DMS 273 treated with DMSO at 0.1 percent for 48 hours (cell line): Measurements from ENCODE around the gene CWC22.
A peak's percentile ranks its signal among the peaks of the same experiment; 100 is the strongest.
"Not testable (repeated sequence)": the region's sequence is repeated elsewhere in the genome, so short reads cannot be mapped to it uniquely, and the experiment has no call there.

Experiments used
- DNase-seq: peaks from one replicate; lab custom pipeline; 2025; lab: John Stamatoyannopoulos, UW

The CWC22 gene

GRCh38 chr2:180003073-180003472, 4.0 kb downstream of the CWC22 start:
- DNase-seq: no peak

DNA sequence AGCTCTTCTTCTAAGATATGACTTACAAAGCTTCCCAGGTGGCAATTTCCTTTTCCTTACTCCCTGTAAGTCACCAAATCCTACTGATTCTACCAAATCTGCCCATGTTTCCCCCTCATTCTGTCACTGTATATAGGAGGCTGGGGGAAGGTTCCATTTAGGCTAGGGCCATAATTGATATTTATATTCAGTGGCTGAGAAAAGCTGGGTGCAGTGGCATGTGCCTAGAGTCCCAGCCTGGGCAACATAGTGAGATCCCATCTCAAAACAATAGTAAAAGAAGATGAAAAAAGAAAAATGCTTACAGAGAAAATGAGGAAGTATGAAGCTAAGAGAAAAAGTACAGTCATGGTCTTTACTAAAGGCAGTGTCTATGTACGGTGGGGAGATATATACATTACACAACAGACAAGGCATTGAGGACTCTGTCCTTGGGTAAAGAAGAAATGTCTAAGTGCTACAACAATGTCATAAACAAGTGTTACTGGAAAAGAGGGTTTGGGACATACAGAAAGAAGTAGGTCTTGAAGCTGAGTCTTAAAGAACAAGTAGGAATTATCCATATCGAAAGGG, 4.8 kb downstream of the CWC22 start:
- DNase-seq: no peak

DNA sequence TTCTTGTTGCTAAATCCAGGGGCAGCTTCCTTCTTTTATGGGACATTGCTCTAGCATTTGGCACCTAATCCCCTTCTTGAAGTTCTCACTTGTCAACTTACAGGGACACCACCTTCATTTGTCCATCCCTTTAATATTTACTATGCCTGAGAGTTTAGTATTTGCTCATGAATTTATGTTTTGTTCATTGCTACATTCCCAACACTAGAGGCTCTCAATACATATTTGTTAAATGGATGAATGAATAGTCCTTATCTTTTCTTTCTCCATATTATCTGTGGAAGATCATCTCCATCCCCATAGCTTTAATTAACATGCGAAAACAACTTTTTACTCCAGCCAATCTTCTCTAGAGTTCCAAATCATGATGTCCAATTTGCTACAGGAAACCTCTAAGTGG, 5.4 kb downstream of the CWC22 start:
- DNase-seq: no peak

DNA sequence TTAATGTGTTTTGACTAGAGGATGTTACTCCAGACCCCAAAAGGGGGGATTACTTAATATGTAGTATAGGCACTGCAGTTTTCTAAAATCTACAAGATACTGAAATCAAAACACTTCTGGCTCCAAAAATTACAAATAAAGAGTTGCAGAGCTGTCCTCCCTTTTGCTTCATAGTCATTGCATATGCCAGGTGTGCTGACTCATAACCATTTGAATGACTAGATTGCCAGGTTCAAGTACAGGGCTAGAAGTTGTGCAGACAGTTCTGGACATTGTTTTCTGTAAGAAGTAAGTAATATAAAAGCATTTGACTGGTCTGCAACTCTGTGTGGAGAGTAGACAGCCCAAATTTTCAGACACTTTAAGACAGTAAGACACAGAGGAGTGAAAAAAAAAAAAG, 6.7 kb downstream of the CWC22 start:
- no peak for DNase-seq

DNA sequence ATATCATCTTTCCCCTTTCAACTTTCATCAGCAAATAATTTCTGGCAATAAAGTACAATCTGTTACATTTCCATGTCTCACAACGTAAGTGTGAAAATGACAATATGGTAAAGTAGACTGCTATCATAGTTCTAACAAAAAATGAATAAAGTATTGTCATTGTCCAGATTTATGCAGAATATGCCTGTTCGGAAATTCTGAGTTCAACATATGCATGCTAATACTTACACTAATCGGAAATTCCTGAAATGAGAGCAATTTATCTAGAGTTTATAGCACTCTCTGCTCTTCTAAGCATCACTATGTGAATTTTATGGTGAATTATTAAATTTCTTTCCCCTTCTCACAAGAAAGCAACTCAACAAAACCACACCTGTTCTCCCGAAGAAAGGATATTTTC, 8.1 kb downstream of the CWC22 start:
- DNase-seq: no peak

DNA sequence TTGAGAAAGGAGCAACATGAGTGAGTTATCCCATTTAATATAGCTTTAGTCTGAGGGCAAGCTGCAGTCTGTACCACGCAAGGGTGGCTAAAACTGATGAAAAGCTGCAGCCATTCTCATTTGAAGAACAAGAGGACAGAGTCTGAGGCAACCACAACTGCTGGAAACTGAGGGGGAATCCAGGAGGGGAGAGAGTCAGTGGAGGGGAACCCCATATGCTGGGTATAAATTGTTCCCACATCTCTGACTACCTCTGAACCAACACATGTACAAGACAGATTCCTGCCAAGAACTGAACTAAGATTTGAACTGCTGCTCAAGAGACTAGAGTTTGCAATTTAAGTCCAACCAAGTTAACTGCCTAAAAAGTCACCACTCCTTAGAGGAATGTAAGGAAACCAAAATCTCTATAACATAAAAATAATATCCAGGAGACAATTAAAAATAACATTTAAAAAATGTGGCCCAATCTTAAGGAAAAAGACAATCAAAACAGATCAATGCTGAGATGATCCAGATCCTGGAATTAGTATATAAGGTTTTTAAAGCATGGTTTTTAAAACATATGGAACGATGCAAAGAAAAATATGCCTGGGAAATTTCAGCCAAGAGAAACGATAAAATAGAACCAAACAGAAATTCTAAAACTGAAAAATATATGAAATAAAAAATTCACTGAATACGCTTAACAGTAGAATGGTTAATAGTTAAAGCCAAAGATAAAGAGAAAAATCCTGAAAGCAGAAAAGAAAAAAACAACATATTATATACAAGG, 11.2 kb downstream of the CWC22 start:
- no peak for DNase-seq

DNA sequence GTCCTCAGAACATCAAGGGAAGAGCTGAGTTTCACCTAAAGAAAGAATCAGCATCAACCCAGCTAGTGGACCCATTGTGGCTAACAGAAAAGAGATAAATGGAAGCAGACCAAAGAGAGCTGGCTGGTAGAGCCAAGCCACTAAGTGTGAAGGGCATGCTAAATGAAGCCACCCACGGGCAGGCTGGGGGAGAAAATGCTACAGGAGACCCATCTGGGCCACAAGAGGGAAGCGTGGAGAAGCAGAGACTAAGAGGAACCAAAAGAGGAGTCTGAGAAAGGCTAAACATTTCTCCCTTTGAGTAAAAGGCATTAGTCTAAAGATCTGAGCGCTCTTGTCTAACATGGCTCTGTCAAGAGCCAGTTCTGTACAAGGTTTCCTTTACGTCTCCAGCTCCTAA, 15.8 kb downstream of the CWC22 start:
- DNase-seq: no peak

DNA sequence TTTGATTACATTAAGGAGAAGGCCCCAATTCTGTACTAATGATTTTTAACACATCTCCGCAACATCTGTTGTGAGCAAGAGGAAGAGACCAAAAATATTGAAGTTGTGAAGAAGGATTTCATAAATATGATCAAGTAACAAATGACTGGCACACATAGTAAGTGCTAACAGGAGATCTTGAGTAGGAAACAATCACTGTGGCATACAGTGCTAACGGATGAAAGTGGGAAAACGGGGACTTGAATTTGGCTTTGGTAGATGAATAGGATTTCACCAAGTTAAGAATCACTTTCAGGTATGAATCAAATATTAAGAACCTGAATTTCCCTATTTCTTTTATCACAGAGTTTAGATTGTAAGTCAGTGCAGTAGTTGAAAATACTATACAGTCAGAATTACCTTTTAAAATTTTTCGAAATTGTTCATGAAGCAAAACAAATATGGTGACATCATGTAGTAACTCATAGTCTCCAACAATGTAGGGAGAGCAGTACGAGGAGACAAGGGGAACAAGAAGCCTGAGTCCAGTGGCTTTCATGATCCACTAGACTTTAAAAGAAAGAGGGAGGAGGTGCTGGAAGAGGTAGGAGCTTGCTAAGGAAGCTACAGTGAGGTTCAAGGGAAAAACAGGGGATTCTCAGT, 16.3 kb downstream of the CWC22 start:
- DNase-seq: no peak

- DNase-seq: no peak
Measured at GRCh38 chr2:179987916-179988315, 19.2 kb downstream of the CWC22 start.

DNA sequence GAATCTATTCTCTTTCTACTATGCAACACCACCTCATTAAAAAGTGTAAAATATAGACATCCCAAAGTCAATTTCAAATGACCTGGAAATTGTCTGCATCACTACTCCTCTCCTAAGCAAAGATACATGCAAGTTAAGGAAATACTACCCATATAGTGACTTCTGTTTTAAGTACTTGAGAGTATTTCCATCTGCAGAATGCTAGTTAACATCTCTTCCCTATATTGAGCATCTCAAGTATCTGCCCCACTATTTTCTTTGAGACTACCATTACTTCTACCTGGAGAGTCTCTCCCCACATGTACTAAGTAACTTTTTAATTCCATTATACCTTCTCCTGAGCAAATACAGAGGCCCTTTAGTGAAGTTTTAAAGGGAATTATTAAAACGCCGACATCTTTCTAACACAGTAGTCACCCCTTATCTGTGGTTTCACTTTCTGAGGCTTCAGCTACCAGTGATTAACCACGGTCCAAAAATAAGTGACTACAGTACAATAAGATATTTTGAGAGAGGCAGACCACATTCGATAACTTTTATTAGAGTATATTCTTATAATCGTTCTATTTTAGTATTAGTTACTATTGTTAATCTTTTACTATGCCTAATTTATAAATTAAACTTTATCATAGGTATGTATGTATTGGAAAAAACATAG, 21.8 kb downstream of the CWC22 start:
- no peak for DNase-seq

- peak; percentile 9 for DNase-seq
Measured at GRCh38 chr2:179983250-179983932, 23.7 kb downstream of the CWC22 start.

DNA sequence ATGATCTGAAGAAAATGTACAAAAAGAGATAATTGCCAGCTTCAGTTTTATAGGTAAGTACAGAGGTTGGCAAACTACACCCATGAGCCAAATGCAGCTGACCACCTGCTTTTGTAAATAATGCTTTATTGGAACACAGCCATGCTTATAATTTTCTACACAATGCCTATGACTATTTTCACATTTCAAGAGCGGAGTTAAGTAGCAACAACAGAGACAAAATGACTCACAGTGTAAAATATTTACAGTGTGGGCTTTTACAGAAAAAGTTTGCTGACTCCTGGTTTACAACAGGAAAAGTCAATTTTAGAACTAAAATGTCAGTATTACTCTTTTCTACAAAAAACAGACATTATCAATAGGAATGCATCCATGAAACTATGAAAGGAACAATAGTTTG, 26.0 kb downstream of the CWC22 start:
- DNase-seq: no peak

DNA sequence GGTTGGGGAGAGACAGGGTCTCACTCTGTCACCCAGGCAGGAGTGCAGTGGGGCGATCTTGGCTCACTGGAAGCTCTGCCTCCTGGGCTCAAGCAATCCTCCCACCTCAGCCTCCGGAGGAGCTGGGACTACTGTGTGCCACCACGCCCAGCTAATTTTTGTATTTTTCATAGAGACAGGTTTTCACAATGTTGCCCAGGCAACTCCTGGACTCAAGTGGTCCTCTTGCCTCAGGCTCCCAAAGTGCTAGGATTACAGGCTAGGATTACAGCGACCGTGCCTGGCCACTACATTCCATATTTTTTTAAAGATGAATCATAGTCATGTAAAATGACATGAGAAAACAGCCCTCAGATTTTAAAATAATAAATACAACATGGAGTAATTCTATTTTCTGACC, 32.3 kb downstream of the CWC22 start:
- DNase-seq: no peak

DNA sequence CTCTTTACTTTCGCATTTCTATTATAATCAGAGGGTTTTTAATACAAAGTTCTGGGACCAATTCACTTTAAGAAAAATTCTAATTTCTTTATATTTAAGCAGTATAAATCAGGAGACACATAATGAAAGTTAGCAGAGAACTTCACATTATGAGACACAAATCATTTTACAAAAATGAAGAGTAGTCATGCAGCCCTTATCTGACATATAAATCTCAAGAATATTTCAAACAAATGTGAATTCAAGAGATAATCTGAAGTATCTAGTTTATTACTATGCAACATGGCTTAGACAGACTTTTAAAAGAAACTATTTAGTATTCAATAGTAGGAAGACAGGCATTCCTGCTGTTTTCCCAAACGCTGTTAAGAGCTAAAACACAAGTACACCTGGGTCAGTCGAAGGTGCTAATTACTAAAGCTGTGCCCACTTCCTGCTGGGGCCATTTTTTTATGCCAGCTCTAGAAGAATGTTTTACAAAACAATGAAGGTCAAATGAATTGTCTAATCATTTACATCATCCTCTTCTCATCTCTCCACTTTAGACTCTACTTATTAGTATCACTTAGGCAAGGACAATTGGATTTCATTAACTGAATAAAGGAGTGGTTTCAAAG, 40.2 kb downstream of the CWC22 start:
- DNase-seq: no peak

GRCh38 chr2:179965291-179966258, 41.5 kb downstream of the CWC22 start:
- no peak for DNase-seq

DNA sequence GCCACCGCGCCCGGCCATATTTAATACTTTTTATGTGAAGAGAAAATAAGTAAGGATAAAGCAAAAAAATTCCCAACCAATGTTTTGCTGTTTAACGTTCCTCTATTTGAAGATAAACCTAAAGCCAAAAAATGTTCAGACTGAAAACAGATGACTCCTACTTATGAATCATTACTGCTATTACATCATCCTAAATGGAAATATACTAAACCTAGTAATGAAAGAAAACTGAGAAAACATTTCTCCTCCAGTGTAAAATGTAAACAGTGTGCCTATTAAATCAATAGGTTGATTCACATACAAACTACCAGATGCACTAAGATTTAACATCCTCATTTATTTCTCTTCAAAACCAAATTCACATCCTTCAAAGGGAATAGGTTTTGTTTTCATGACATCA, 43.5 kb downstream of the CWC22 start:
- DNase-seq: no peak

- not testable (repeated sequence) for DNase-seq
Measured at GRCh38 chr2:179958251-179958650, 48.8 kb downstream of the CWC22 start.

GRCh38 chr2:179954026-179954425, 53.1 kb downstream of the CWC22 start:
- DNase-seq: no peak

GRCh38 chr2:179953359-179953758, 53.7 kb downstream of the CWC22 start:
- DNase-seq: no peak

- DNase-seq: no peak
Measured at GRCh38 chr2:179952658-179953057, 54.4 kb downstream of the CWC22 start.

DNA sequence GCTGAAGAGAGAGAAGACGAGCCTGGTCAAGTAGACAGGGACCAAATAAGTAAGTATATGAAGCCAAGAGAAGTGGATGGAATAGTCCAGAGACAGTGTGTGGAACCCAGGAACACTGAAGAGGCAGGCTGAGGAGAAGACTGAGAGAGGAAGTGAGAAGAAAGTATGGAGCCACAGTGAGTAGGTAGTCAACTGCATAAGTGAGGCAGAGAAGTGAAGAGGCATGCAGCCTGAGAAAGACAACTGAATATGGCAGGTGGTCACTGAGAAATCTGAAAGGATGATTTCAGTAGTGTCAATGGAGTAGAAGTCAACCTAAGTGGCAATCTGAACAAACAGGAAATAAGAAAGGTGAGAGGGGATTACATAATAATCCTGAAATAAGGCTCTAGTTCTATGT, 55.4 kb downstream of the CWC22 start:
- no peak for DNase-seq
